Heart right ventricle (tissue), 16 donors: ENCODE results near the gene CDC42SE2. TPM values are rescaled to one million over a fixed set of nuclear protein-coding genes. Genes with fewer than 3 reads are reported as not detected.
A peak's percentile ranks its signal among the peaks of the same experiment; 100 is the strongest.

Experiments used
- ATAC-seq, 8 donors: fragments of 200-7000 bp; cut with Tn5 transposase; one replicate each; pipeline ENCODE4 v1.9.1; 2020; ENCODE audit warnings: mild to moderate bottlenecking in 8 of 8, moderate library complexity in 8 of 8, moderate number of reproducible peaks in 1 of 8
- DNase-seq, 2 donors: peaks; one replicate each; pipeline ENCODE4 v3.0.0-alpha.2; 2020
- H3K27ac ChIP-seq, 10 donors: fragments of 200-600 bp; sonication (generic) in 2 of 10; one replicate each; pipeline versions ENCODE4 v1.5.0 to v1.8.0; 2020 to 2022; ENCODE audit warnings: mild to moderate bottlenecking in 3 of 10
- H3K27me3 ChIP-seq, 7 donors: fragments of 200-600 bp; one replicate each; pipeline ENCODE4 v1.8.0; 2021 to 2022; ENCODE audit warnings: mild to moderate bottlenecking in 2 of 7
- H3K36me3 ChIP-seq, 9 donors: fragments of 200-600 bp; sonication (generic) in 1 of 9; one replicate each; pipeline versions ENCODE4 v1.5.0 to v1.8.0; 2020 to 2022; ENCODE audit warnings: mild to moderate bottlenecking in 2 of 9
- H3K4me1 ChIP-seq, 9 donors: fragments of 200-600 bp; sonication (generic) in 1 of 9; one replicate each; pipeline versions ENCODE4 v1.5.0 to v1.8.0; 2020 to 2022; ENCODE audit warnings: mild to moderate bottlenecking in 4 of 9
- H3K4me3 ChIP-seq, 10 donors: fragments of 200-600 bp; sonication (generic) in 2 of 10; one replicate each; pipeline versions ENCODE4 v1.5.0 to v1.8.0; 2020 to 2022; ENCODE audit warnings: mild to moderate bottlenecking in 7 of 10, moderate library complexity in 2 of 10
- H3K9me3 ChIP-seq, 11 donors: fragments of 200-600 bp in 10 of 11; sonication (generic) in 2 of 11; one replicate each; pipeline versions ENCODE4 v1.5.0 to v1.8.0; 2013 to 2022; ENCODE audit warnings: mild to moderate bottlenecking in 2 of 11, control low read depth in 1 of 11, moderate library complexity in 1 of 11
- WGBS, 2 donors: extraction: QIAGEN DNeasy Blood & Tissue Kit; methylation state at CpG; one replicate each; pipeline ENCODE4 v1.1.7; 2013; ENCODE audit warnings: inconsistent platforms in 1 of 2; 5-methylcytosine and 5-hydroxymethylcytosine counted together
- intact Hi-C, 10 donors: fragments of 100-400 bp; cut with DNase I; formaldehyde crosslinking; loops; one replicate each; pipeline versions ENCODE4 v1.11.1 to v1.14.2; 2022
- polyA plus RNA-seq, 2 donors: library from polyadenylated mRNA; stranded (reverse); fragments of 200-250 nt; gene quantifications; one replicate each; pipeline ENCODE4 v1.2.3, GENCODE V29; 2013
- total RNA-seq, 10 donors: library from RNA; stranded (reverse); fragmentation: NEBNext Ultra II Directional in 3 of 10; extraction: Animal tissue kit (Norgen Biotek cat#: 25700) in 3 of 10; gene quantifications; one replicate each; pipeline versions ENCODE4 v1.2.1 to v1.2.4, GENCODE V29; 2021 to 2023
- TF ChIP-seq, protein P1 (sequence below), 9 donors: fragments of 200-600 bp; sonication (generic) in 2 of 9; IDR thresholded peaks; one replicate each; pipeline versions ENCODE4 v1.5.0 to v1.8.0; 2021 to 2022; ENCODE audit warnings: antibody characterized with exemption in 9 of 9, mild to moderate bottlenecking in 5 of 9, moderate library complexity in 1 of 9
- donor health status: Arrhythmogenic right ventricular cardiomyopathy.
- donor health status: ischemic (EF 13 %, LVEDD 7.1; RV severe dilation, severe dysfunction).
- donor health status: healthy with polysubstance abuse.
- donor health status: DM: no; HTN: yes; CAD: no.
- donor health status: DM: no; HTN: no; CAD: no.
- donor health status: ischemic (EF 25% LVEDD 6.9; RV normal size, moderate dysfunction).
- donor health status: ischemic (EF 25% LVEDD 5.7; RV mildly dilated, moderate dysfunction).
- donor health status: healthy.
- donor health status: DM: yes; HTN: yes; CAD: no.
- donor health status: Ischemic cardiomyopathy.
- donor health status: ischemic (EF 35%, LVEDD 5.7; RV mildly dilated, moderate dysfunction).
- donor health status: nonischemic (EF 11% LVEDD 7.7; RV severe dilation, severe dysfunction).
- donor health status: DM: yes; HTN: yes; CAD: no.
- donor health status: PGD.
- donor health status: ischemic (EF 29% LVEDD 5.4; RV normal size, mild dysfunction).
- donor health status: nonischemic (EF 23%, LVEDD 6.1; RV moderate dilation, normal function).

CDC42SE2 gene
- total and polyA plus RNA-seq, 12 donors: 5.4 to 25.8 (median 11.1) TPM

- WGBS, 2 donors: 86 to 89% methylated on average over 4 of the region's 4 CpGs
- Histone ChIP-seq H3K4me3 (no peak overlapping the region), H3K4me1 (peaks cover 0 to 6% (median 0%) of the 10 kb centered on the region in 9 donors), H3K9me3 (no peaks in the 10 kb centered on the region), H3K27ac (peak overlapping the region in 1 of 10 donors; percentile 34), H3K36me3 (peaks cover 0 to 37% (median 5%) of the 10 kb centered on the region in 9 donors), H3K27me3 (no peaks in the 10 kb centered on the region)
- ATAC-seq: no peak
- no peak for DNase-seq
- intact Hi-C loops: loop anchor here in 5 of 10 donors (10.0 kb wide), 5 partner anchors 149 to 1509 kb away; partner anchors contain the start of genes CDC42SE2 (in 2 of the 5), CHSY3 (in 2 of the 5) and HINT1 (in 2 of the 5)
- TF ChIP-seq, protein P1, sequence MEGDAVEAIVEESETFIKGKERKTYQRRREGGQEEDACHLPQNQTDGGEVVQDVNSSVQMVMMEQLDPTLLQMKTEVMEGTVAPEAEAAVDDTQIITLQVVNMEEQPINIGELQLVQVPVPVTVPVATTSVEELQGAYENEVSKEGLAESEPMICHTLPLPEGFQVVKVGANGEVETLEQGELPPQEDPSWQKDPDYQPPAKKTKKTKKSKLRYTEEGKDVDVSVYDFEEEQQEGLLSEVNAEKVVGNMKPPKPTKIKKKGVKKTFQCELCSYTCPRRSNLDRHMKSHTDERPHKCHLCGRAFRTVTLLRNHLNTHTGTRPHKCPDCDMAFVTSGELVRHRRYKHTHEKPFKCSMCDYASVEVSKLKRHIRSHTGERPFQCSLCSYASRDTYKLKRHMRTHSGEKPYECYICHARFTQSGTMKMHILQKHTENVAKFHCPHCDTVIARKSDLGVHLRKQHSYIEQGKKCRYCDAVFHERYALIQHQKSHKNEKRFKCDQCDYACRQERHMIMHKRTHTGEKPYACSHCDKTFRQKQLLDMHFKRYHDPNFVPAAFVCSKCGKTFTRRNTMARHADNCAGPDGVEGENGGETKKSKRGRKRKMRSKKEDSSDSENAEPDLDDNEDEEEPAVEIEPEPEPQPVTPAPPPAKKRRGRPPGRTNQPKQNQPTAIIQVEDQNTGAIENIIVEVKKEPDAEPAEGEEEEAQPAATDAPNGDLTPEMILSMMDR (IDR thresholded peaks at IDR 0.05): no peak
Observed at GRCh38 chr5:131413605-131414559, 150.0 kb downstream of the CDC42SE2 start.

- H3K4me3 ChIP-seq: no peak overlapping the region
- no peaks in the 10 kb centered on the region for H3K27me3 ChIP-seq
- no peaks in the 10 kb centered on the region for H3K9me3 ChIP-seq
- DNase-seq (no peak), ATAC-seq (no peak)
- intact Hi-C loops: loop anchor here in 8 of 10 donors (2.0 to 10.0 kb wide), 10 partner anchors 152 to 1519 kb away; partner anchors contain the start of genes CHSY3 (in 4 of the 8), HINT1 (in 3 of the 8), LYRM7 (in 3 of the 8) and CDC42SE2 (in 2 of the 8)
- 79 to 82% methylated on average over 3 of the region's 3 CpGs for WGBS, 2 donors
- TF ChIP-seq, protein P1 (IDR thresholded peaks at IDR 0.05): no peak
- peaks cover 0 to 6% (median 0%) of the 10 kb centered on the region in 9 donors for H3K4me1 ChIP-seq
- H3K27ac ChIP-seq: no peak overlapping the region
- H3K36me3 ChIP-seq: peaks cover 0 to 35% (median 0%) of the 10 kb centered on the region in 9 donors
Observed at GRCh38 chr5:131416729-131417128, 152.9 kb downstream of the CDC42SE2 start.

GRCh38 chr5:131417240-131417869 is 153.5 kb downstream of the CDC42SE2 start:
- TF ChIP-seq, protein P1 (IDR thresholded peaks at IDR 0.05): peak; percentile 74 to 90 (median 84)
- ATAC-seq (peak in 4 of 8 donors; percentile 39 to 64 (median 48)), DNase-seq (peak; percentile 71 to 78)
- 22 to 25% methylated on average over 7 of the region's 7 CpGs for WGBS, 2 donors
- no peaks in the 10 kb centered on the region for H3K27me3 ChIP-seq
- H3K27ac ChIP-seq: no peak overlapping the region
- H3K4me3 ChIP-seq: no peak overlapping the region
- H3K4me1 ChIP-seq: peaks cover 0 to 6% (median 0%) of the 10 kb centered on the region in 9 donors
- H3K9me3 ChIP-seq: no peaks in the 10 kb centered on the region
- peaks cover 0 to 41% (median 0%) of the 10 kb centered on the region in 9 donors for H3K36me3 ChIP-seq
- intact Hi-C loops: loop anchor here in 8 of 10 donors (2.0 to 10.0 kb wide), 10 partner anchors 153 to 1520 kb away; partner anchors contain the start of genes CHSY3 (in 4 of the 8), HINT1 (in 3 of the 8), LYRM7 (in 3 of the 8) and CDC42SE2 (in 2 of the 8)

GRCh38 chr5:131418846-131419245 is 155.0 kb downstream of the CDC42SE2 start:
- Histone ChIP-seq H3K36me3 (peaks cover 0 to 53% (median 0%) of the 10 kb centered on the region in 9 donors), H3K4me3 (no peak overlapping the region), H3K27ac (no peak overlapping the region), H3K4me1 (peaks cover 0 to 6% (median 0%) of the 10 kb centered on the region in 9 donors), H3K27me3 (no peaks in the 10 kb centered on the region), H3K9me3 (no peaks in the 10 kb centered on the region)
- TF ChIP-seq, protein P1 (IDR thresholded peaks at IDR 0.05): no peak
- ATAC-seq (no peak), DNase-seq (no peak)
- intact Hi-C loops: loop anchor here in 8 of 10 donors (5.0 to 10.0 kb wide), 9 partner anchors 154 to 1522 kb away; partner anchors contain the start of genes CHSY3 (in 4 of the 8), LYRM7 (in 3 of the 8), CDC42SE2 (in 2 of the 8) and HINT1 (in 2 of the 8)
- WGBS, 2 donors: 93 to 94% methylated on average over 7 of the region's 7 CpGs
